Measurements from ENCODE around the gene GRAMD1A. TPM values are rescaled to one million over a fixed set of nuclear protein-coding genes. Genes with fewer than 3 reads are reported as not detected.

GRAMD1A gene
- total RNA-seq, 4 donors from 2014 or later: 6.0 to 135 (median 61.6) TPM

- Histone ChIP-seq H3K36me3 (peaks cover 0 to 65% (median 0%) of the 10 kb centered on the region in 3 donors), H3K27ac (no peak overlapping the region), H3K4me1 (peaks cover 0 to 32% (median 17%) of the 10 kb centered on the region in 4 donors), H3K4me3 (no peak overlapping the region), H3K9me3 (no peaks in the 10 kb centered on the region), H3K27me3 (no peaks in the 10 kb centered on the region)
- TF ChIP-seq POLR2A (IDR thresholded peaks at IDR 0.05): no peak
- TF ChIP-seq, protein P1, sequence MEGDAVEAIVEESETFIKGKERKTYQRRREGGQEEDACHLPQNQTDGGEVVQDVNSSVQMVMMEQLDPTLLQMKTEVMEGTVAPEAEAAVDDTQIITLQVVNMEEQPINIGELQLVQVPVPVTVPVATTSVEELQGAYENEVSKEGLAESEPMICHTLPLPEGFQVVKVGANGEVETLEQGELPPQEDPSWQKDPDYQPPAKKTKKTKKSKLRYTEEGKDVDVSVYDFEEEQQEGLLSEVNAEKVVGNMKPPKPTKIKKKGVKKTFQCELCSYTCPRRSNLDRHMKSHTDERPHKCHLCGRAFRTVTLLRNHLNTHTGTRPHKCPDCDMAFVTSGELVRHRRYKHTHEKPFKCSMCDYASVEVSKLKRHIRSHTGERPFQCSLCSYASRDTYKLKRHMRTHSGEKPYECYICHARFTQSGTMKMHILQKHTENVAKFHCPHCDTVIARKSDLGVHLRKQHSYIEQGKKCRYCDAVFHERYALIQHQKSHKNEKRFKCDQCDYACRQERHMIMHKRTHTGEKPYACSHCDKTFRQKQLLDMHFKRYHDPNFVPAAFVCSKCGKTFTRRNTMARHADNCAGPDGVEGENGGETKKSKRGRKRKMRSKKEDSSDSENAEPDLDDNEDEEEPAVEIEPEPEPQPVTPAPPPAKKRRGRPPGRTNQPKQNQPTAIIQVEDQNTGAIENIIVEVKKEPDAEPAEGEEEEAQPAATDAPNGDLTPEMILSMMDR (IDR thresholded peaks at IDR 0.05): no peak
- no peak for DNase-seq
These were observed 15.8 kb downstream of the GRAMD1A start for GRCh38 chr19:35015954-35016351.

DNA sequence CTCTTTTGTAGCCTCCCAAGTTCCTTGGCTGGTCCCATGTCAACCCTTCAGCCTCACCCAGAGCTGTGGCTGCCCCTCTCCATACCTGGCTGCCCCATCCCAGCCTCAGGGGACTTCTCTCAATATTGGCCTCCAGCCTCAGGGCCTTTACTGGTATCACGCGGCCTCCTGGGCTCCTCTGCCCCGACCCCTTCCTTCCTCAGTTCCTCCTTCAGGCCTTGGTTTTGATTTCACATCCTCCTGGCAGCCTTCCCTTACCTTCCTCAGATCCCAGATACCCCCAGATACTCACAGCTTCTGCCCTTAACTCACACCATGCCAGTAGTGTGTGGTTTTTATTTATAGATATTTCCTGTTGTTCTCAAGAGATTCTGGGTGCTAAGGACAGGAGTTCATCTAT is 17.4 kb downstream of the GRAMD1A start:
- DNase-seq: no peak
- TF ChIP-seq POLR2A (IDR thresholded peaks at IDR 0.05): no peak
- TF ChIP-seq, protein P1 (IDR thresholded peaks at IDR 0.05): no peak
- no peak overlapping the region for H3K4me3 ChIP-seq

DNA sequence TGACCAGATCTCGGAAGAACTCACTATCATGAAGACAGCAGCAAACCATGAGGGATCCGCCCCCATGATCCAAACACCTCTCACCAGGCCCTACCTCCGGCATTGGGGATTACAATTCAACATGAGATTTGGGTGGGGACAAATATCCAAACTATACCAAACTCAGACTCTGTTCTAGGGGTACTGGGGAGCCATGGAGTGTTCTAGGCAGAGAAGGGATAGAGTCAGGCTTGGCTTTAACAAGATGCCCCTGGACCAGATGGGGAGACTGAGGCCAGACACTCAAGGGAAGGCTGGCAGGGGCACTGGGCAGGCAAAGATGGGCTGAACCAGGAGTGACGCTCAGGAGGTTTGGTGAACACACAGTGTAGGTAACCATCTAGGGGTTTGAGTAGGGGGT is 18.3 kb downstream of the GRAMD1A start:
- Histone ChIP-seq H3K9me3 (no peaks in the 10 kb centered on the region), H3K4me1 (peaks cover 0 to 11% (median 9%) of the 10 kb centered on the region in 4 donors), H3K36me3 (peaks cover 0 to 90% (median 0%) of the 10 kb centered on the region in 3 donors), H3K4me3 (no peak overlapping the region), H3K27ac (peak overlapping the region in 1 of 4 donors; percentile 6), H3K27me3 (no peaks in the 10 kb centered on the region)
- TF ChIP-seq POLR2A (IDR thresholded peaks at IDR 0.05): no peak
- TF ChIP-seq, protein P1 (IDR thresholded peaks at IDR 0.05): no peak
- no peak for DNase-seq

More for the DNA sequence above, 17.4 kb downstream of the GRAMD1A start:
- no peak overlapping the region for H3K27ac ChIP-seq
- peaks cover 0 to 18% (median 16%) of the 10 kb centered on the region in 4 donors for H3K4me1 ChIP-seq
- H3K36me3 ChIP-seq: peaks cover 0 to 81% (median 0%) of the 10 kb centered on the region in 3 donors
- no peaks in the 10 kb centered on the region for H3K27me3 ChIP-seq
- no peaks in the 10 kb centered on the region for H3K9me3 ChIP-seq

GRCh38 chr19:35019144-35019543 is 19.0 kb downstream of the GRAMD1A start:
- Histone ChIP-seq H3K36me3 (peaks cover 0 to 94% (median 0%) of the 10 kb centered on the region in 3 donors), H3K4me1 (peaks cover 0 to 3% (median 1%) of the 10 kb centered on the region in 4 donors), H3K9me3 (no peaks in the 10 kb centered on the region), H3K27ac (no peak overlapping the region), H3K4me3 (no peak overlapping the region), H3K27me3 (no peaks in the 10 kb centered on the region)
- no peak for TF ChIP-seq POLR2A (IDR thresholded peaks at IDR 0.05)
- TF ChIP-seq, protein P1 (IDR thresholded peaks at IDR 0.05): no peak
- no peak for DNase-seq

DNA sequence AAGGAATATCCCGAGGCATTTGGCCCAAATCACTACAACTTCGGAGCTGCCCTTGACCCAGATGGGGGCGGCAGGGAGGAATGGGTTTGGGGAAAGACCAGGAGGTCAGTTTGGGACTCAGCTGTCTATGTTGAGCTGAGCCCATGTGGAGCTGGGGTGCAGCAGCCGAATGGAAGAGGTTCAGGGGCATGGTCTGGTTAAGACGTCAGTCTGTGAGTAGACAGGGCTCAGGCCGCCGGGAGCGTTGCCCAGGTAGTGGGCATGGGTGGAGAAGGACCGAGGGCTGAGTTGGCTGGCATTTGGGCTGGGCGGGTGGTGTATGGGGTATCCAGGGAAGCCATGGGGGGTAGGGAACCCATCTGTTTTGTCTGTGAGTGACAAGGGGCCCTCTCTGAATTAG is 20.9 kb downstream of the GRAMD1A start:
- Histone ChIP-seq H3K9me3 (no peaks in the 10 kb centered on the region), H3K4me1 (no peaks in the 10 kb centered on the region), H3K27ac (no peak overlapping the region), H3K4me3 (no peak overlapping the region), H3K27me3 (no peaks in the 10 kb centered on the region), H3K36me3 (peaks cover 0 to 99% (median 0%) of the 10 kb centered on the region in 3 donors)
- no peak for DNase-seq
- TF ChIP-seq, protein P1 (IDR thresholded peaks at IDR 0.05): no peak
- no peak for TF ChIP-seq POLR2A (IDR thresholded peaks at IDR 0.05)

- H3K27ac ChIP-seq: no peak overlapping the region
- DNase-seq: no peak
- TF ChIP-seq, protein P1 (IDR thresholded peaks at IDR 0.05): no peak
- TF ChIP-seq POLR2A (IDR thresholded peaks at IDR 0.05): no peak
- no peak overlapping the region for H3K4me3 ChIP-seq
- no peaks in the 10 kb centered on the region for H3K27me3 ChIP-seq
- no peaks in the 10 kb centered on the region for H3K9me3 ChIP-seq
- no peaks in the 10 kb centered on the region for H3K4me1 ChIP-seq
- H3K36me3 ChIP-seq: peaks cover 0 to 98% (median 0%) of the 10 kb centered on the region in 3 donors
These were observed 21.5 kb downstream of the GRAMD1A start for GRCh38 chr19:35021596-35021995.

All from Peyer's patch (tissue), 4 donors.